ENCODE data around the gene GABBR2.

DNA sequence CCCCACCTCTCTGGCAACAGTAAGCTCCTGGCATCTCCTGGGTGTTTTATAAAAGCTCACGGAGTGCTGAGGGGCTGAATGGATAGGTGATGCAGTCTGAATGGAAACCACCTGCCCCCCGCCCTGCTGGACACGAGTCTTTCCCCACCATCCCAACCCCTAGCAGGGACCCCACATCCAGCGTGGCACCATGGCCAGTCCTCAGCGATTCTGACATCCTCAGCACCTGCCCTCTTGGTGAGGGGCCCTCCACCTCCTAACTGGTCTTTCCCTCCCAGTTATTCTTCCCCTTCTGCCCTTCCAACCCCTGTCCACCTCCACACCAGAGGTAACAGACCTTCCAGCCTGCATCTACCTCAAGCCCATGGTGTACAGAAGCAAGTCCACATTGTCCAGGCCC, 38.7 kb upstream of the GABBR2 start:
- TF ChIP-seq CTCF (IDR thresholded peaks at IDR 0.05), result no peak
- TF ChIP-seq POLR2AphosphoS5 (IDR thresholded peaks at IDR 0.05), result no peak
